Measurements from ENCODE around the gene CYP26C1.

DNA sequence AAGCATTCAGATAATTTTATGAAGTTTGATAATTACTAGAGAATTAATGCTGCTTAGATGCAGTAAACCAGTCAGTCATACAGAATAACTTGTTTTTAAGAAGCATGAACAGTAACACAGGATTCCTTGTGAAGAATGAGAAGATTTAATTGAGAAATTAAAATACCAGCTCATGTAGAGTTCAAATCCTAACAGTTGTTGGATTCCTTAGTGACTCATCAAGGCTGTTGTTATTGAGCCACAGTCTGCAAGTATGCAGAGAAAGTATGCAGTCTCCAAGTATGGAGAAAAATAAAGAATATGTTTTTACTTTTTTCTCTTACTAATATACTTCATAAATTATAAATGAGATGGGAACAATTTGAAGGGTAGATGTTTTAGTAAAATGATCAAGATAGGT lies 30.2 kb upstream of the CYP26C1 start:
- TF ChIP-seq, protein P1, sequence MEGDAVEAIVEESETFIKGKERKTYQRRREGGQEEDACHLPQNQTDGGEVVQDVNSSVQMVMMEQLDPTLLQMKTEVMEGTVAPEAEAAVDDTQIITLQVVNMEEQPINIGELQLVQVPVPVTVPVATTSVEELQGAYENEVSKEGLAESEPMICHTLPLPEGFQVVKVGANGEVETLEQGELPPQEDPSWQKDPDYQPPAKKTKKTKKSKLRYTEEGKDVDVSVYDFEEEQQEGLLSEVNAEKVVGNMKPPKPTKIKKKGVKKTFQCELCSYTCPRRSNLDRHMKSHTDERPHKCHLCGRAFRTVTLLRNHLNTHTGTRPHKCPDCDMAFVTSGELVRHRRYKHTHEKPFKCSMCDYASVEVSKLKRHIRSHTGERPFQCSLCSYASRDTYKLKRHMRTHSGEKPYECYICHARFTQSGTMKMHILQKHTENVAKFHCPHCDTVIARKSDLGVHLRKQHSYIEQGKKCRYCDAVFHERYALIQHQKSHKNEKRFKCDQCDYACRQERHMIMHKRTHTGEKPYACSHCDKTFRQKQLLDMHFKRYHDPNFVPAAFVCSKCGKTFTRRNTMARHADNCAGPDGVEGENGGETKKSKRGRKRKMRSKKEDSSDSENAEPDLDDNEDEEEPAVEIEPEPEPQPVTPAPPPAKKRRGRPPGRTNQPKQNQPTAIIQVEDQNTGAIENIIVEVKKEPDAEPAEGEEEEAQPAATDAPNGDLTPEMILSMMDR (IDR thresholded peaks at IDR 0.05 in 4 of 5, conservative IDR thresholded peaks at IDR 0.05 in 1 of 5) = no peak
- no peak for TF ChIP-seq POLR2A (IDR thresholded peaks at IDR 0.05)
